Inflammatory macrophage treated with lipopolysaccharide for 4 hours (primary cell): ENCODE data around the gene C1QTNF12.
"Not testable (repeated sequence)": the region's sequence is repeated elsewhere in the genome, so short reads cannot be mapped to it uniquely, and the experiment has no call there.

Experiments used
- DNase-seq: peaks from one replicate; pipeline ENCODE4 v3.0.0-alpha.2; 2020

C1QTNF12 gene

DNA sequence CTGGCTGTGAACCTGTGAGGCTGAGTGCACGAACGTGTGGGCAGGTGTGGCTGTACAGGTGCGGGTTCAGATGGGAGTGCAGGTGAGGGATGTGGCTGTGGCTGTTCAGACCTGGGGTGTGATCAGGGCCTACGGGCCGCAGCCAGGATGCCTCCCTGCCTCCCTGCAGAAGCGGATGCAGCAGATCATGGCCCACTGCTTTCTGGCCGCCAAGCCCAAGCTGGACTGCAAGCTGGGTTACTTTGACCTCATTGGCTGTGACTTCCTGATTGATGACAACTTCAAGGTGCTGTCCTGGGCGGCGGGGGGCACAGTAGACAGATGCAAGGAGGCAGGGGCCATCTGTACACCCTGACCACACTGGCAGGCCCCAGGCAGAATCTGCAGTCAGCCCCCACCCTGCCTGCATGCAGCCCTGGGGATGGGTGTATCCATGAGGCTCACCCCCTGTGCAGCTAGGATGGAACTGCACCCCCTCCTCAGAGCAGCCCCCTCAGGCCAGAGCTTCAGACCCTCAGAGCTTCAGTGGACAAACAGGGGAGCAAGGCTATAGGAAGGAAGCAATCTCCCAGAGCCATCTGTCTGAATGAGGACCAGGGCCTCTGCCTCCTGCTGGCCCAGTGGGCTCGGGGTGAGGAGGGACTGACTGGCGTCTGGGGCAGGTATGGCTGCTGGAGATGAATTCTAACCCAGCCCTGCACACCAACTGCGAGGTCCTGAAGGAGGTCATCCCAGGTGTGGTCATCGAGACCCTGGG lies 49.9 kb downstream of the C1QTNF12 start:
- no peak for DNase-seq

DNA sequence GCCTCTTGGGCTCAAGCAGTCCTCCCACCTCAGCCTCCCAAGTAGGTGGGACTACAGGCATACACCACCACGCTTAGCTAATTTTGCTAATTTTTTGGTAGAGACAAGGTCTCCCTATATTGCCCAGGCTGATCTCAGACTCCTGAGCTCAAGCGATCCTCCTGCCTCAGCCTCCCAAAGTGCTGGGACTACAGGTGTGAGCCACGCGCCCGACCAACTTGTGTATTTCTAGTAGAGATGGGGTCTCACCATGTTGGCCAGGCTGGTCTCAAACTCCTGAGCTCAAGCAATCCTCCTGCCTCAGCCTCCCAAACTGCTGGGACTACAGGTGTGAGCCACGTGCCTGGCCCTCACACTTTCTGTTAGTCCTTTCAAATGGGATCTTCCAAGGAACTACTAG lies 50.8 kb downstream of the C1QTNF12 start:
- not testable (repeated sequence) for DNase-seq

DNA sequence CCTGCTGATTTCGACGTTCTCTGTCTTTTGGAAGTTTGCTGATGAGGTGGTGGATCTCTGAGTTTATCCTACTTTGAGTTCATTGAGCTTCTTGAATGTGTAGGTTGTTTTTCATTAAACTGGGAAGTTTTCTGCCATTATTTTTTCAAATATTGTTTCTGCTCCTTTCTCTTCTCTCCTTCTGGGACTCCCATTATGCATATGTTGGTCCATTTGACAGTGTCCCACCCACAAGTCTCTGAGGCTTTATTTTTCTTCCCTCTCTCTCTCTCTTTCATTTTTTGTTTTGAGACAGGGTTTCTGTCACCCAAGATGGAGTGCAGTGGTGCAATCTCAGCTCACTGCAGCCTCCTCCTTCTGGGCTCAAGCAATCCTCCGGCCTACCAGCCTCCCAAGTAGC lies 51.8 kb downstream of the C1QTNF12 start:
- DNase-seq = peak; percentile 26
